ENCODE measurements around the gene MIB2. TPM values are rescaled to one million over a fixed set of nuclear protein-coding genes. Genes with fewer than 3 reads are reported as not detected.
"Not testable (repeated sequence)": the region's sequence is repeated elsewhere in the genome, so short reads cannot be mapped to it uniquely, and the experiment has no call there.

The MIB2 gene
- total RNA-seq, 1 donor = 23.1 TPM

DNA sequence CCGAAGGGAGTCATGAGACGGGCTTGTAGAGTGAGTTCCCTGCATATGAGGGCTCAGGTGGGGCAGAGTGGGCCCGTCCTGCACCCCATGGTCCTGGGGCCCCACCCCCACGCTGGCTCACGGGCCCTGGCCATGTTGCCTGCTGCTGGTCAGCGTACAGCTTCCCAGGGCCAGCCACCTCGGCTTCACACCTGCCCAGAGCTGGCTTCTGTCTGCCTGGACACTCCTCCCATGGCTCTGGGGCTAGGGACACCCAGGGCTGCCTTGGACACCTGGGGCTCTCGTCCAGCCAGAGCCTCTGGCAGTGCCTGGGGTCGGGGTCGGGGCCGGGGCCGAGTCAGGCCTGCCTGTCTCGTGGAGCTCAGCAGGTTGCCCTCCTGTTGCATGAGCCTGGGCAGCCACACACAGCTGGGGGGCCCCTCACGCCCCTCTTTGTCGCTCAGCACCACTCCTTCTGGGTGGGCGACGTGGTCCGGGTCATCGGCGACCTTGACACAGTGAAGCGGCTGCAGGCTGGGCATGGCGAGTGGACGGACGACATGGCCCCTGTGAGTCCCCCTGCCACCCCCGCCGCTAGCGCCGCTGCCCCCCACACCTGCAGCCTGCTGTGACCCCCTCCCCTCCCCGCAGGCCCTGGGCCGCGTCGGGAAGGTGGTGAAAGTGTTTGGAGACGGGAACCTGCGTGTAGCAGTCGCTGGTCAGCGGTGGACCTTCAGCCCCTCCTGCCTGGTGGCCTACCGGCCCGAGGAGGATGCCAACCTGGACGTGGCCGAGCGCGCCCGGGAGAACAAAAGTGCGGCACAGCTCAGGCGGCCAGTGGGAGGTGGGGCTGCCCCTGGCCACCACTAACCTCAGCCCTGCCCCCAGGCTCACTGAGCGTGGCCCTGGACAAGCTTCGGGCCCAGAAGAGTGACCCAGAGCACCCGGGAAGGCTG lies 11.2 kb downstream of the MIB2 start:
- Histone ChIP-seq H3K4me1 (ENCODE audit: insufficient read depth, low read length) (peaks cover 5% of the 10 kb centered on the region), H3K27me3 (ENCODE audit: insufficient read depth, low read length) (no peaks in the 10 kb centered on the region), H3K9me3 (ENCODE audit: low read depth, low read length) (no peaks in the 10 kb centered on the region), H3K4me3 (ENCODE audit: low read length) (no peak overlapping the region)

DNA sequence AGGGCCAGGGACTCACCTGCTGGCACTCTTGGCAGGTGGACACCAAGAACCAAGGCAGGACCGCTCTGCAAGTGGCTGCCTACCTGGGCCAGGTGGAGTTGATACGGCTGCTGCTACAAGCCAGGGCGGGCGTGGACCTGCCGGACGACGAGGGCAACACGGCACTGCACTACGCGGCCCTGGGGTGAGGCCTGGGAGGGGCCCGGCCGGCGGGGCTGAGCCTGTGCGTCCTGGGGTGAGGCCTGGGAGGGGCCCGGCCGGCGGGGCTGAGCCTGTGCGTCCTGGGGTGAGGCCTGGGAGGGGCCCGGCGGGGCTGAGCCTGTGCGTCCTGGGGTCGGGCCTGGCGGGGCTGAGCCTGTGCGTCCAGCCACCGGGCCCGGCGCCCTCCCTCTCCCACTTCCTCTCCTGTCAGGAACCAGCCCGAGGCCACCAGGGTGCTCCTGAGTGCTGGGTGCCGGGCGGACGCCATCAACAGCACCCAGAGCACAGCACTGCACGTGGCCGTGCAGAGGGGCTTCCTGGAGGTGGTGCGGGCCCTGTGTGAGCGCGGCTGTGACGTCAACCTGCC lies 12.0 kb downstream of the MIB2 start:
- Histone ChIP-seq H3K4me1 (ENCODE audit: insufficient read depth, low read length) (peaks cover 5% of the 10 kb centered on the region), H3K27me3 (ENCODE audit: insufficient read depth, low read length) (peaks cover 3% of the 10 kb centered on the region), H3K9me3 (ENCODE audit: low read depth, low read length) (no peaks in the 10 kb centered on the region)

DNA sequence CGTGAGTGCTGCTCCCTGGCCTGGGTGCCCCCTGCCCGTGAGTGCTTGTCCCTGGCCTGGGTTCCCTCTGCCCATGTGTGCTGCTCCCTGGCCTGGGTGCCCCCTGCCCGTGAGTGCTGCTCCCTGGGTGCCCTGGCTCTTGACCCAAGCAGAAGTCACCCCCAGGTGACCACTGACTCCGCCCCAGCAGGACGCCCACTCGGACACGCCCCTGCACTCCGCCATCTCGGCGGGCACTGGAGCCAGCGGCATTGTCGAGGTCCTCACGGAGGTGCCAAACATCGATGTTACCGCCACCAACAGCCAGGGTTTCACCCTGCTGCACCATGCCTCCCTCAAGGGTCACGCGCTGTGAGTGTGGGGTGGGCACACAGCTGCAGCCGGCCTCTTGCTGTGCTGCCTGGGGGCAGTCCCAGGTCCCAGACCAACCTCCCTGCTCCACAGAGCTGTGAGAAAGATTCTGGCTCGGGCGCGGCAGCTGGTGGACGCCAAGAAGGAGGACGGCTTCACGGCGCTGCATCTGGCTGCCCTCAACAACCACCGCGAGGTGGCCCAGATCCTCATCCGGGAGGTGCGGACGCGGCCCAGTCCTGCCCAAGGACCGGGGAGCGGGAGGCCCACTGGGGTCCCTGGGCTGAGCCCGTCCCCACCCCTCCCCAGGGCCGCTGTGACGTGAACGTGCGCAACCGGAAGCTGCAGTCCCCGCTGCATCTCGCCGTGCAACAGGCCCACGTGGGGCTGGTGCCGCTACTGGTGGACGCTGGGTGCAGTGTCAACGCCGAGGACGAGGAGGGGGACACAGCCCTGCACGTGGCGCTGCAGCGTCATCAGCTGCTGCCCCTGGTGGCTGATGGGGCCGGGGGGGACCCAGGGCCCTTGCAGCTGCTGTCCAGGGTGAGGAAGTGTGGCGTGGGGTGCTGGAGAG lies 12.8 kb downstream of the MIB2 start:
- Histone ChIP-seq H3K4me3 (ENCODE audit: low read length) (no peak overlapping the region), H3K4me1 (ENCODE audit: insufficient read depth, low read length) (peaks cover 5% of the 10 kb centered on the region), H3K27me3 (ENCODE audit: insufficient read depth, low read length) (peaks cover 3% of the 10 kb centered on the region), H3K9me3 (ENCODE audit: low read depth, low read length) (no peaks in the 10 kb centered on the region)

More for the DNA sequence above, 12.0 kb downstream of the MIB2 start:
- H3K4me3 ChIP-seq (ENCODE audit: low read length) = no peak overlapping the region

DNA sequence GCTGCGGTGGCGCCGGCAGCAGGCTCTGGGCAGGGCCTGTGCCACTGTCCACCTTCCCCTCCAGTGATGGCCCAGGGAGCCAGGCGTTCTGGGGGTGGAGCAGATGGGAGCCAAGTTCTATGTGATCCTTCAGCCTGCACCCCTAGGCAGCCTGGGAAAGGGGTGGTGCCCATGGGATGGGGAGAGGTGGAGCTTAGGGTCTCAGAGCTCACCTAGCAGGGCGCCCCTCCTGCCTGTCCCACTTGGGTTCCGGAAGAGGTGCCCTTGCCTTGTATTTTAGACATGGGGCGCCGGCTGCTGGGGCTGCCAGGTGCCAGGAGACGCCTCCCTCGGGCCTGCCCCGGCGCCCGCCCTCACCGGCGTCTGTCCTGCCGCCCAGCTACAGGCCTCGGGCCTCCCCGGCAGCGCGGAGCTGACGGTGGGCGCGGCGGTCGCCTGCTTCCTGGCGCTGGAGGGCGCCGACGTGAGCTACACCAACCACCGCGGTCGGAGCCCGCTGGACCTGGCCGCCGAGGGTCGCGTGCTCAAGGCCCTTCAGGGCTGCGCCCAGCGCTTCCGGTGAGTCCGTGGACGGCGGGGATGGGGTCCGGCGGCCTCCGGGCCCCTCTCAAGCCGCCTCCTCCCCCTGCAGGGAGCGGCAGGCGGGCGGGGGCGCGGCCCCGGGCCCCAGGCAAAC lies 13.6 kb downstream of the MIB2 start:
- peak overlapping the region; percentile 35 for H3K4me3 ChIP-seq (ENCODE audit: low read length)
- peaks cover 3% of the 10 kb centered on the region for H3K27me3 ChIP-seq (ENCODE audit: insufficient read depth, low read length)
- no peaks in the 10 kb centered on the region for H3K9me3 ChIP-seq (ENCODE audit: low read depth, low read length)
- peaks cover 5% of the 10 kb centered on the region for H3K4me1 ChIP-seq (ENCODE audit: insufficient read depth, low read length)

DNA sequence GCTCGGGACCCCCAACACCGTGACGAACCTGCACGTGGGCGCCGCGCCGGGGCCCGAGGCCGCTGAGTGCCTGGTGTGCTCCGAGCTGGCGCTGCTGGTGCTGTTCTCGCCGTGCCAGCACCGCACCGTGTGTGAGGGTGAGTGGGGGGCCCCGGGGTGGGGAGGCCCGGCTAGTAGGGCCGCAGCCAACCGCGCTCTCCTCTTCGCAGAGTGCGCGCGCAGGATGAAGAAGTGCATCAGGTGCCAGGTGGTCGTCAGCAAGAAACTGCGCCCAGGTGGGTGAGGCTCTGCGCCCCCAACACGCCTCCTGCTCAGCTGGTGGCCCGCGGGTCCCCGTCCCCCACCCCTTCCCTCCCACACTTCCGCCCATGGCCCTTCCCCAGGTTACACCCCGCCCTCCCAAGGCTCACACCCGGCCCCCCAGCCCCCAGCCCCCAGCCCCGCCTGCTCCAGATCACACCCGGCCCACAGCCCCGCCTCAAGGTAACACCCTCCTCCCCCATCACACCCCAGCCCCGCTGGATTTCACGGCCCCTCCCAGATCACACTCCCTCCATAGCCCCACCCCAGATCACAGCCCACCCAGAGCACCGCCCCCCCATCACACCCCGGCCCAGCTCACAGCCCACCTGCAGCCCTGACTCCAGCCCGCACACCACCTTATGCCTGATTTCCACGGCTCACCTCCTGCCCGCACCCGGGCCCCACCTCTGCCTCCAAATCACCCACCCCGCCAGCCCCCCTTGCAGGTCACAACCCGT lies 14.3 kb downstream of the MIB2 start:
- H3K4me3 ChIP-seq (ENCODE audit: low read length) = peak overlapping the region; percentile 35
- peaks cover 5% of the 10 kb centered on the region for H3K4me1 ChIP-seq (ENCODE audit: insufficient read depth, low read length)
- no peaks in the 10 kb centered on the region for H3K9me3 ChIP-seq (ENCODE audit: low read depth, low read length)
- H3K27me3 ChIP-seq (ENCODE audit: insufficient read depth, low read length) = peaks cover 3% of the 10 kb centered on the region

DNA sequence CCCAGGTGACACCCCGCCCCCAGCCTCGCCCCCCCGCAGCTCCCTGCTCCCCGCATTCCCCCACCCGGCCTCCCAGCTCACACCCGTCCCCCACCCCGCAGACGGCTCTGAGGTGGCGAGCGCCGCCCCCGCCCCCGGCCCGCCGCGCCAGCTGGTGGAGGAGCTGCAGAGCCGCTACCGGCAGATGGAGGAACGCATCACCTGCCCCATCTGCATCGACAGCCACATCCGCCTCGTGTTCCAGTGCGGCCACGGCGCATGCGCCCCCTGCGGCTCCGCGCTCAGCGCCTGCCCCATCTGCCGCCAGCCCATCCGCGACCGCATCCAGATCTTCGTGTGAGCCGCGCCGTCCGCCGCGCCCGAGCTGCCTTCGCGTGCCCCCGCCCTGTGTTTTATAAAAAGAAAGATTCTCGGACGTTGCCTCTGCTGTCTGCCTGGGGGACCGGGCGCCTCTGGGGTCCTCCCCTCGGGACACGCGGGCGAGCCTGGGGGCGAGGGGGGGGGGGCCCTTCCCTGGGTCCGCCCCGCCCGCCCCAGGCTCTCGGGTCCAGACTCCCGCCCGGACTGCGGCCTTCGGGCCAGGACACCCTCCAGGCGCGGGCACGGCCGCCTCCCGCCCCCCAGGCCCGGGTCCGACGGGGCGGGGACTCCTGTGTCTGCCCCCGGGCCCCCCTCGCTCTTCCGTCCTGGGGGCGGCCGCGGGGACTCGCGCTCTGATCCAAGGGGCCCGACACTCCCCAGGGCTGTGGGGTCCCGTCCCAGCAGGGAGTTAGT lies 15.1 kb downstream of the MIB2 start:
- no peak overlapping the region for H3K4me3 ChIP-seq (ENCODE audit: low read length)
- peaks cover 3% of the 10 kb centered on the region for H3K27me3 ChIP-seq (ENCODE audit: insufficient read depth, low read length)
- no peaks in the 10 kb centered on the region for H3K9me3 ChIP-seq (ENCODE audit: low read depth, low read length)
- H3K4me1 ChIP-seq (ENCODE audit: insufficient read depth, low read length) = peaks cover 5% of the 10 kb centered on the region

DNA sequence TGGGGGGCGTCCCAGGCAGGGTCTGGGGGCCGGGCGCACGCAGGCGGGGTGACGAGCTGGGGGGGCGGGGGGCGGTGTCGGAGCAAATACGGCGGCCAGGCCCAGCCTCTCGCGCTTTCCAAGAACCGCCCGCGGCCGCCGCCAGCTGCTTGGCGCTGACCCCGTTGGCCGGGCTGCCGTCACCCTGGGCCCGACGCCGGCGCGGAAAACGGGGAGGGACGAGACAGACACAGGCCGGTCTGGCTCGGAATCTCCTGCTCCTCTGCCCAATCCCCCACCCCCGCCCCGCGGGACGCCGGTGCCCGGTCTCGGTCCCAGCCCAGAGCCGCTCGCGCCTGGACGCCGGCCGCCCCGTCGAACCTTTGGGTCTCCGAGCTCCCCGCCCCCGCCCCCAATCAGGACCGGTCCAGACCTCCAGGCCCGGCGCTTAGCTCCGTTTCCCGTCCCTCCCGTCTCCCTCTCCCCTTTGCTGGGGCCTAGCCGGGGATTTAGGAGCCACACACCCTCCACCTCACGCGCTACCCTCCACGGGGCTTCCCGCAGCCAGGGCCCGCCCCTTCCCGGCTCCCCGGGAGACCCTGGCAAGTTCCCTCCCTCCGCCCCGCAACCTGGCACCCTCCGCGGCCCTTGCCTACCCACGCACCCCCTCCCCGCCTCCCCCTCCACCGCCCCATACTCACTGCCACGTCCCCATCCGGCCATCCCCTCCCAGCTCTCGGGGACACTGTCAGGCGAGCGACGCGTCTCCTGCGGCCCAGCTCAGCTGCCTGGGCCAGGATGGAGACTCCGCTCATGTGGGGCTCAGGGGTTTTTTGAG lies 15.9 kb downstream of the MIB2 start:
- peaks cover 5% of the 10 kb centered on the region for H3K4me1 ChIP-seq (ENCODE audit: insufficient read depth, low read length)
- H3K9me3 ChIP-seq (ENCODE audit: low read depth, low read length) = no peaks in the 10 kb centered on the region
- H3K4me3 ChIP-seq (ENCODE audit: low read length) = peak overlapping the region; percentile 22
- H3K27me3 ChIP-seq (ENCODE audit: insufficient read depth, low read length) = peaks cover 3% of the 10 kb centered on the region

DNA sequence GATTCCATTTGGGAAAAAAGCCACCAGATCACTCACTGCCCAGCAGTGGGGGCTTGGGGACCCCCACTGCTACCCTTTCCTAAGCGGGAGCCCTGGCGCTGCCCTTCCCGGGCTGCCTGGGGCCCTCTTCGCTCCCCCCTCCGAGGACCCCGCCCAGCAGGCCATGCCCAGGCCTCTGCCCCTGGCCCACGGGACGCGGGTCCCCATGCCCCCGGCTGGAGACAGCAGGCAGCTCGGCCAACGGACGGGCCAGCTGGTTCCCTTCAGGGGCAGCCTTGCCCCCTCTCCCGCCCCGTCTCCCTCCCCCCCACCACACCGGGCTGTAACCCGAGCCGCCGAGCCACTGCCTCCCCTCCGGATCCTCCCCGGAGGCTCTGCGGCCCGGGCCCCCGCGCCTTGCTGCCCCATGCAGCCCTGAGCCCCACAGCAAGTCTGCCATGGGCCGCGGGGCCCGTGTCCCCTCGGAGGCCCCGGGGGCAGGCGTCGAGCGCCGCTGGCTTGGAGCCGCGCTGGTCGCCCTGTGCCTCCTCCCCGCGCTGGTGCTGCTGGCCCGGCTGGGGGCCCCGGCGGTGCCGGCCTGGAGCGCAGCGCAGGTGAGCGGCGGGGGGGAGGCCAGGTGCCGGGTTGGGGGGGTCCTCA lies 16.6 kb downstream of the MIB2 start, which contains the start of gene MMP23B:
TSS of gene MMP23B (plus strand) at position 392 of the 639 bp plus-strand sequence. CDS start at position 438, 46 bp downstream.
- Histone ChIP-seq H3K4me3 (ENCODE audit: low read length) (peak within 1 kb of the TSS; percentile 22), H3K4me1 (ENCODE audit: insufficient read depth, low read length) (peaks cover 5% of the 10 kb centered on the region), H3K27me3 (ENCODE audit: insufficient read depth, low read length) (peaks cover 3% of the 10 kb centered on the region), H3K9me3 (ENCODE audit: low read depth, low read length) (no peaks in the 10 kb centered on the region)

DNA sequence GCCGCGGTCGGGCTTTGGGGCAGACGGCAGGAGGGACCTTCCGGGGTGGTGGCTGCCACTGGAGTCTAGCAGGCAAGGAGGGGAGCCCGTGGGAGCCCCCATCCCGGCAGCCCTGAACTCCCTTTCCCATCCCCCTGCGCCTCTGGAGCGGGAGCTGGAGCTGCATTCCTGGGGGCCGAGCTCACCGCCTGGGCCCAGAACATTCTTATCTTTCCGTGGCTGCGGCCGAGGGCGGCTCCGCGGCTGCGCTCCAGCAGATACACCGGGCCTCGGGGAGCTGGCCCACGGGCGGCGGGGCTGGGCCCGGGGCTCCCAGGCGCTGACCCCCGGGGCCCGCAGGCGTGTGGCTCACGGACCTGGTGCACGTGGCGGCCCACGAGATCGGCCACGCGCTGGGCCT lies 18.1 kb downstream of the MIB2 start:
- H3K4me3 ChIP-seq (ENCODE audit: low read length); H3K4me1 ChIP-seq (ENCODE audit: insufficient read depth, low read length); H3K27me3 ChIP-seq (ENCODE audit: insufficient read depth, low read length); H3K9me3 ChIP-seq (ENCODE audit: low read depth, low read length): not testable (repeated sequence)

DNA sequence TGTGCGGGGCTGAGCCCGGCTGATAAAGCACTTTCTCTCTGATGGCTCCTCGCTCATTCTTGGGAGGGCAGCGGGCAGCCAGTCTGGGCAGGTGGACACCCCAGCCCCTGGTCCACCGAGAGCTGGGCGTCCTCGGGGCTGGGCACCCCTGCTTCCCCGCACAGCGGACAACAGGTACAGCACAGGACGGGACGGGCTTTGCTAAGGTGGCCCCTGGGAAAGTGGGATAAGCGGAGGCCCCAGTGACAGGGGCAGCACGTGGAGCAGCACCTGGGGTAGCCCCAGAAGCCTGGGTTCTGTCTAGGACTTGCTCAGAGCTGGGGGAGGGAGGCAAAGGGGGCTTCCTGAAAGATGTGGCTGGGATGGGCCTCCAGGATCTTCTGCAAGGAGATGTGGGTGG lies 19.3 kb downstream of the MIB2 start:
- H3K4me3 ChIP-seq (ENCODE audit: low read length); H3K27me3 ChIP-seq (ENCODE audit: insufficient read depth, low read length); H3K9me3 ChIP-seq (ENCODE audit: low read depth, low read length); H3K4me1 ChIP-seq (ENCODE audit: insufficient read depth, low read length): not testable (repeated sequence)

DNA sequence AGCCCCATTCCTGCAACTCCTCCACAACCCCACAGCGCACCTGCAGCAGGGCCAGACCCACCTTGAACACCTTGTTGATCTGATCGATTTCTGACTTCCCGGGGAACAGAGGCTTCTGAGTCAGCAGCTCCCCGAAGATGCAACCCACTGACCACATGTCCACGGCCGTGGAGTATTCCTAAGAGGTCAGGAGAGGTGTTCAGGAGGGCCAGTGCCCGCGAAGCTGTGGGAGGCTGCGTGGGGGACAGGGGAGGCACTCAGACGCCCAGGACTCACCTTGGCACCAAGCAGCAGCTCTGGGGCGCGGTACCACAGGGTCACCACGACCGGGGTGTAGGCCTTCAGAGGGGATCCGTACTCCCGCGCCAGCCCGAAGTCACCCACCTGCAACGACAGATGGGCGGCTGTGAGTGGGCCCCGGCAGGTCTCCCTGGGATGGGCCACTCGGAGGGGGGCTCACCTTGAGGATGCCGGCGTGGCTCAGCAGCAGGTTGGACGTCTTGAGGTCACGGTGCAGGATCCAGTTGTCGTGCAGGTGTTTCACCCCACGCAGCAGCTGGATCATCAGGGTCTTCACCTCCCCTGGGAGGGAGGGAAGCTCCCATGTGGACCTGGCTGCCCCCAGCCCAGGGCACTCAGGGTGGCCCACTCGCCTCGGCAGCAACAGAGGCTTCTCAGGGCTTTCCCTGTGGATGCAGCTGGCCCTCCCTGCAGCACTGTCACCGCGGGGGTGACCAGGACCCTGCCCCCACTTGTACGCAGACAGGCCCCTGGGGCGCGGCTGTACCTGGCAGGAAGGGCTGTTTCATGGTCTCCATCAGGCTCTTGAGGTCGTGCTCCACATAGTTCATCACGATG lies 21.6 kb downstream of the MIB2 start:
- not testable (repeated sequence) for H3K27me3 ChIP-seq (ENCODE audit: insufficient read depth, low read length); H3K4me1 ChIP-seq (ENCODE audit: insufficient read depth, low read length); H3K4me3 ChIP-seq (ENCODE audit: low read length); H3K9me3 ChIP-seq (ENCODE audit: low read depth, low read length)

DNA sequence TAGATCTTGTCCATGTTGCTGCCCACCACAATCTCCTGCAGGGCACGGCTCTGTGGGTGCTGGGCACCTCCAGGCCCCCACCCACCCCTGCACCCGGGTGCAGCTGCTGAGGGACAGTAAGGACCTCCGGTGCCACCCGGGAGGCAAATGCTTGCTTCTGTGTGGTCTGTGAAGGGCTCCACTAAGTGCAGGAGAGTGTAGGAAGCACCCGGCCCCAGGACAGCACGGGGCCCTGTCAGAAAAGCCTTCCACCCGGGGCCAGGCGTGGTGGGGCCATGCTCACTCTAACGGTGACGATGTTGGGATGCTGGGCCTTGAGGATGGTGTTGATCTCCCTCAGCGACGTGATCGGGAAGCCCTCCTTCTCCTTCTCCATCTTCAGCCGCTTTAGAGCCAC lies 22.2 kb downstream of the MIB2 start:
- H3K9me3 ChIP-seq (ENCODE audit: low read depth, low read length); H3K4me1 ChIP-seq (ENCODE audit: insufficient read depth, low read length); H3K27me3 ChIP-seq (ENCODE audit: insufficient read depth, low read length); H3K4me3 ChIP-seq (ENCODE audit: low read length): not testable (repeated sequence)
